Activated CD8-positive, alpha-beta memory T cell treated with anti-CD3 and anti-CD28 coated beads for 36 hours (primary cell): ENCODE measurements around the gene HYLS1. TPM values are rescaled to one million over a fixed set of nuclear protein-coding genes. Genes with fewer than 3 reads are reported as not detected.

ENCODE experiments used
- CTCF ChIA-PET: fragments of 350-600 bp; sonication (Branson Sonifier 250); formaldehyde crosslinking; loops from one replicate; lab custom pipeline; 2021; ENCODE audit warnings: antibody characterized with exemption; lab: Charles Lee
- POLR2A ChIA-PET: fragments of 350-600 bp; sonication (Branson Sonifier 250); formaldehyde crosslinking; loops from one replicate; lab custom pipeline; 2021; ENCODE audit warnings: antibody characterized with exemption; lab: Charles Lee
- total RNA-seq, 2 experiments: library from RNA; stranded (reverse); gene quantifications; one replicate each; pipeline ENCODE4 v1.2.3, GENCODE V29; 2021

The HYLS1 gene
- total RNA-seq, 2 experiments from 2014 or later, result 5.2 to 5.7 TPM

DNA sequence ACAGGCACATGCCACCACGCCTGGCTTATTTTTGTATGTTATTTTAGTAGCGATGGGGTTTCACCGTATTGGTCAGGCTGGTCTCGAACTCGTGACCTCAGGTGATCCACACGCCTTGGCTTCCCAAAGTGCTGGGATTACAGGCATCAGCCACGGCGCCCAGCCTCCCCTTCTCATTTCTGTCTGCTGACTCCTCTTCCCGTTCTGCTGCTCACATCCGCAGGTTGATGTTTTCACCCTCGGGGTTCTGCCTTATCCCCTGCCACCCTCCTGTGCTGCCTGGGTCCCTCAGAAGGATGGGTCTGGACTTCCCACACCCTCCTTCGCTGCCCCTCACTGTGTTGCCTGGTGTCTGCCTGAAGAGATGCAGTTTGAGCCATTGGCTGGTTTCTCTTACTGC, 39.2 kb downstream of the HYLS1 start:
- CTCF ChIA-PET, result no interaction called here
- POLR2A ChIA-PET, result no interaction called here

DNA sequence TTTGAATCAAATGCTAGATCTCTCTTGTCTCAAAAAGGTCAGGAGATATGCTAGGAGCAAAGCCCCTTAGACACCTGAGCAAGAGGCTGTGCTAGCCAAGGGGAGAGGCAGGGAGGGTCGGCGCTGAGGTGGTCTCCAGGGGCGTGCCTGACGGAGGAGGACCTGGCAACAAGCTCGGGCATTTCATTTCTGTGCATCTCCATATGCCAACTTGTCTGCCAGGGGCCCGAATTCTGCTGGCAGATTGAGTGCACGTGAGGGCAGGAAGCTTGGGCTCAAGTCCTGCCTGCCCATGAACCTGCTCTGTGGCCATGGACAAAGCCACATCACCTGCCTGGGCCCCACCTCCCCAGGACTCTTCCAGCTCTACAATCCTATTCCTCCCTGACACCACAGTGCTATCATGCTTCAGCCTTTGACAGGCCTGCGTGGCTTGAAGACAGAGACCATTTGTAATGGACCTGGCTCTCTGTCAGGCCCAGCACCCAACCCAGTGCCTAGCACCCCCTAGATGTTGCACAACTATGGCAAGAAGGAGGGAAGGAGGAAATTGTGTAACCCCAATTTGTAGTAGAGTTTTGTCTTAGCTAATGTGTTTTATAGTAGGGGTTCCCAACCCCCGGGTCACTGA, 42.1 kb downstream of the HYLS1 start:
- ChIA-PET CTCF (no interaction called here), POLR2A (no interaction called here)

DNA sequence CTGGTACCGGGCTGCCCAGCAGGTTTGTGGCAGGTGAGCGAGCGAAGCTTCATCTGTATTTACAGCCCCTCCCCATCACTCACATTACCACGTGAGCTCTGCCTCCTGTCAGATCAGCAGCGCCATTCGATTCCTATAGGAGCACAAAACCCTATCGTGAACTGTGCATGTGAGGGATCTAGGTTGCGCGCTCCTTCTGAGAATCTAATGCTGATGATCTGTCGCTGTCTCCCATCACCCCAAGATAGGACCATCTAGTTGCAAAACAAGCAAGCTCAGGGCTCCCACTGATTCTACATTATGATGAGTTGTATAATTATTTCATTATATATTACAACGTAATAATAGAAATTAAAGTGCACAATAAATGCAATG, 42.6 kb downstream of the HYLS1 start:
- ChIA-PET POLR2A (no interaction called here), CTCF (no interaction called here)

DNA sequence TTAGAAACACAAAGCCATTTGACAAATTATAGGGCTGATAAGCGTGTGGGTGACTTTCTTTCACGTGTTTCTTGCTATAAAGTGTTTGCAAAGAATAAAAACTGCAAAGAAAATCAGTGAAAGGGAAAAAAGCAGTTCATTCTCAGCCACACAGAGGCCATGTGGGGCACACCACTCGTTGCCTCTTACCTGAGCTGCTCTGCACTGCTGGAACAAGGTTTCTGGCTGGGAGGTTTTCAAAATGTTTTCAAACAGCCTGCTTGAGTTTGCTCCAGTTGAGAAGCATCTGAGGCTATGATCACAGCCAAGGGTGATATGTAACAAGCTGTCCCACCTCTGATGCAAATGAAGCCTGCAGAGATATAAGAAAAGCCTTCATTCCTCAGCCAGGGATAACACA, 43.6 kb downstream of the HYLS1 start:
- POLR2A ChIA-PET, result no interaction called here

DNA sequence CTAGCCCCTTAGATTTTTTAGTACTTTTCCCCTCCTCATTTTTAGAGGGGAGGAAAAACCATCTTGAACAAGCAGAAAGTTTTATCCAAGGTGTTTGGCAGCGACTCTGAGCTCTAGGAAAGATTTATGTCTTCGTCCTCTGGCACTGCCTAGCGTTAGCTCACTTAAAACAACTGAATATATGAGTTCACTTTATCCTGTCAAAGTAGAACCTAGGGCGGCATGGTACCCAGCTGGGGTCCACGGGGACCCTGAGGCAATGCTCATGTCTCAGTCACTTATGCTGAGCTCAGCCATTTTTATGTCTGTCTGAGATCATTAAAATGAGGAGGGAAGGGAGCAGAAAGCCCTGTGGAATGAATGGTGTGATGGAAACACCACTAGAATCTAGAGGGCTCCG, 44.2 kb downstream of the HYLS1 start:
- CTCF ChIA-PET, result no interaction called here
- POLR2A ChIA-PET, result no interaction called here

More for the DNA sequence above, 43.6 kb downstream of the HYLS1 start:
- CTCF ChIA-PET, result no interaction called here

DNA sequence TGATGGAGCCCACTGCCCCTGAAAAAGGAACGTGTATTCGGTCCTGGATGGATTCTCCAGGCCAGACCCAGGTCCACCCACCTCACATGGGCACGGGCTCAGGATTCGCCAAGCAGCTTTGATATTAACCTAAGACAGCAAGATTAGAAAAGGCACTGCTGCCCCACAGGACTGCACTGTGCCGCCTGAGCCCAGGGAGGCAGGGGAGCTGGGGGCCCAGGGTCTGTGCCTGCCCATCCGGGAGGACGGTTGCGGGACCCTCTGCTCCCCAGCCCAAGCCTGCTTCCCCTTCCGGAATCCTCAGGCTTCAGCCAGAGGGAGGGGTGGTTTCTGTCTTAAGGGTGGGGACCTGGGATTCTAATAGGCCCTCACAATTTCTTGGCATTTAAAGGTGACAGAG, 44.8 kb downstream of the HYLS1 start:
- ChIA-PET POLR2A (no interaction called here), CTCF (no interaction called here)

DNA sequence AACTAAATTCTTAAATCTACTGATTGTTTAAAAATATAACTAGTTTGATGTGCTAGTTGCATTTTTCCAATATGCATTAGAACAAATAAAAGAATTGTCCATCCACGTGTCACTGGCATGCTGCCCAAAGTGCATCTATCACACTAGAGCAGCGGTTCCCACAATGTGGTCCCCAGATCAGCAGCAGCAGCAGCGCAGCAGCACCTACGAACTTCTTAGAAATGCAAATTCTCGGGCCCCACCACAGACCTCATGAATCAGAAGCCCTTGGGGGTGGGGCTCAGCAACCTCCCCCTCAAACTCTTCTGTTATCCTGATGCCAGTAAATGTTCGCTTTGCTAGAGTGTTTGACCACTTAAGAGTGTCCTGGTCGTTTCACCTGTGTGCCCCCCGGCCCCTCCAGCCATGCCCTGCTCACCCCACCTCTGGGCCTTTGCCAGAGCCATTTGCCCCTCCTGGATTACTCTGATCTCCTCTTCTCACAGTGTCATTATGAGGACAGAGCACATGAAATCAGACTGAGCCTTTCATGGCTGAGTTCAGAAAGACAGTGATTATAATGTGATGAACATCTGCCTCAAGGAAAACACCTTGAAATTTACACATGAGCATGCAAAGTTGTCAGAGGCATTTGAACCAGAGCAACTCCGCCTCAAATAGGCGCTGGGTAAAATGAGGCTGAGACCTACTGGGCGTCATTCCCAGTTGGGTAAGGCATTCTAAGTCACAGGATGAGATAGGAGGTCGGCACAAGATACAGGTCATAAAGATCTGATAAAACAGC, 45.8 kb downstream of the HYLS1 start:
- POLR2A ChIA-PET, result no interaction called here
- CTCF ChIA-PET, result no interaction called here

DNA sequence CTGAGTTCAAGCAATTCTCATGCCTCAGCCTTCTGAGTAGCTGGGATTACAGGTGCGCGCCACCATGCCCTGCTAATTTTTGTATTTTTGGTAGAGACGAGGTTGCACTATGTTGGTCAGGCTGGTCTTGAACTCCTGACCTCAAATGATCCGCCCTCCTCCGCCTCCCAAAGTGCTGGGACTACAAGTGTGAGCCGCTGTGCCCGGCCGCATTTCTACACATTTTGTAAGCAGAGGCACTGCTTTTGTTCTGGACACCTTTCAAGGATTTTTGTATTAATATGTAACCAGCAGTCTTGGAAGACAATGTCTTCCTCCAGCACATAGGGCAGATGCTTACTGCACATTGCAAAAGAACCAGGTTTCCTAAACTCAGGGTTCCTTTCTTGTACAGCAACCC, 47.0 kb downstream of the HYLS1 start:
- POLR2A ChIA-PET, result no interaction called here
- CTCF ChIA-PET, result no interaction called here

DNA sequence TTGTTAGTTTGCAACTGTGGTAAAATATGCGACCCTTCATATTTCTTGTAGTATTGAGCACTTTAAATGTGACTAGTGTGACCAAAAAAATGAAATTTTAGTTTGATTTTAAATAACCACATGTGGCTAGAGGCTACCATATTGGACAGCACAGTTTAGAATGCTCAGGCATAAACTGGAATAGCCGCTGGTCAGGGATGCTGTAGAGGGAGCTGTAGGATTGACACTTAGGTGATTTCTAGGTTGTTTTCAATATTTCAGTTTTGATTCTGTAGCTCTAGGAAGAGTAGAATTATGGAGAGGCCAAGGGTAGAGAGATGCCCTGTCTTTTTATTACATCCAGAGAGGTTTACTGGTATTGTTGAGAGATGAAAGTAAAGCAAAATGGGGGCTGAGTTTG, 47.6 kb downstream of the HYLS1 start:
- ChIA-PET POLR2A (no interaction called here), CTCF (no interaction called here)

DNA sequence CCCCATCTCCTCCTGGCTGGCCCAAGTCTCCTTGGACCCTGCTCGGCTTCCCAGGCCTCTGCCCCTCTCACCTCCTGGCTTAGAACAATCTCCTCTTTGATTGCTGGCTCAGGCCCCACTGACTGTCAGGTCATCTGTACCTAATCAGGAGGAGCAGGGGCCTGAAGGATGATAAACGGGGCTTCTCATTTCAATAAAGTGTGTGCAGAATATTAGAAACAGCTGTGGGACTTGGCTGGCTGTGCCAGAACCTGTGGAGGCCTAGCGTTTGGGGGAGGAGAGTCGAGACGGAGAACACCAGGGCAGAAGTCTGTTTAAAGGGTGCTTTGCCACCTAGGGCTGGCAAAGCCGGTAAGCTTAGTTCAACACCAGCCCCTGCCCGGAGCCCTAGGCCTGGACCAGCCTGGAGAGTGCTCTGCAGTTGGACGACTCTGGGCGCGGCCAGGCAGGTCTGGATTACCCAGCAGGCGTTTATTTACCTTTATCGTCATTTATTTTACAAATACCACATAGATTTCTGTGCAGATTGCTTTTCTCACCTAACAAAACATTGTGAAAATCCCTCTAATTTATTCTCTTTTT, 48.2 kb downstream of the HYLS1 start:
- CTCF ChIA-PET, result no interaction called here
- POLR2A ChIA-PET, result no interaction called here

DNA sequence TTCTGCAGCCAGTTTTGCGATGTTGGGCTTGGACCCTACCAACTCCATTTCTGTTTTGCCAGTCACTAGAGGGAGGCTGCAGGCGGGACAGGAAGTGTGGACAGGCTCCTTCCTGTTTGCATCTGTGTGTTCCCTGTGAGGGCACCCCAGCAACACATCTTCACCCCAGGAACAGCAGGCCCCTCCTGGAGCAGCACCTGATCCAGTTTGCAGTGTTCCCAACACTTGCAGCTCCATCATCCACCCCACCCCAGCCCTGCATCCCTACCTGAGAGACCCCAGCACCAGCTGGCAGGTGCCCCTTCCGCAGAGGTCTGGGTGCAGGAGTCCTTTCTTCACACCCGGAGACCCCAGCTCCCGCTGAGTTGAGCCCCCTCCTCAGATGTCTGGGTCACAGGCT, 51.0 kb downstream of the HYLS1 start:
- ChIA-PET POLR2A (no interaction called here), CTCF (interaction anchor here (1.4 kb wide), 1 partner anchor 255 kb away, joined by 4 read pairs; no protein-coding TSS in a partner anchor)

DNA sequence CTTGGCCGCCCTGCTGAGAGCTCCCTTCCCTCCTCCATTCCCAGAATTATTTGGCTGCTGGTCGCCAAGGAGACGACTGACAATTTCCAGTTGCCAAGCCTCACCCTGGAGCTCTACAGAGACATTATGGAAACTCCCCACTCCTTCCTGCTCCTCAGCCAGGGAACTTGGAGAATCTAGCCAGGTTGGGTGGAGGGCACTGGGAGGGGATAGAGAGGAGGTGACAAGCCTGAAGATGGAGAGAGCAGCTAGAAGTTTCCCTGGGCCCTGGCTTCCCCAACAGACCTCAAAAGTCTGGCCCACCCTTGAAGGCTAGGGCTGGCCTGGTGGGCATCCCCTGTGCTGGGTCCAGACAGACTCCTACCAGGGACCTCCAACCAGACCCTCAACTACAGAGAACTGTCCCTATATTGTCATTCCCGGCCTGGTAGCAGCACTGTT, 51.6 kb downstream of the HYLS1 start:
- CTCF ChIA-PET, result interaction anchor here (1.4 kb wide), 1 partner anchor 255 kb away, joined by 4 read pairs; no protein-coding TSS in a partner anchor
- POLR2A ChIA-PET, result no interaction called here

DNA sequence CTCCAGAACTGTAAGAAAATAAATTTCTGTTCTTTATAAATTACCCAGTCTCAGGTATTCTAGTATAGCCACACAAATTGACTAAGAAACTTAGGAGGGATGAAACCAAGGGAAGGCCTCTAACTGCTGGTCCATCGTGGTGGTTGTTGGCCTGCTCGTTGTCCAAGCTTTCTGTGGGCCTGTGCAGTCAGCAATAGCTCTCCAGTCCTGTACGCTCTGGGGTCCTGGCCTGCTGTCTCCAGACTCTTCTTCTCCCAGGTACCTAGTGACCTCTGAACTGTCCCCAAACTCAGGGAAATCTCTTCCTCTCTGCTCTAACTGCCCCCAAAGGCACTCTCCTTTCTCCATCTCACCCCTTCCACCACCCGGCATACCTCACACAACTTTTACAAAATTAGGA, 52.7 kb downstream of the HYLS1 start:
- POLR2A ChIA-PET, result no interaction called here
- CTCF ChIA-PET, result no interaction called here

DNA sequence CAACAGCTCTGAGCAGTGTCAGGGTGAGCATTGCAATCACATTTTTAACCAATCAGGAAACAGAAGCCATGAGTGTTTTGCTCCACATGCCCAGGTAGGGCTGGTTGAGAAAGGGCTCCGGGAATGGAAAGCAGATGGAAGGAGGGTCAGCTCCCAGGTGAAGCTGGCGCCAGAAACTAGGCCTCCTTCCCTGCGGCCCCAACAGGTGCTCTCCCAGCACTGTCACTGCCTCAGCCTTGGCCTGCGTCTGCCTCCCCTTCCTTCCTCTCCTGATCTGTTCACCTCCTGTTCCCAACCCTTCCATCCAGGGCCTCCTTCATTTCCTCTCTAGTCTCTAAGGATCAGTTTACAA, 53.8 kb downstream of the HYLS1 start:
- ChIA-PET POLR2A (no interaction called here), CTCF (interaction anchor here (1.5 kb wide), 1 partner anchor 252 kb away, joined by 5 read pairs; no protein-coding TSS in a partner anchor)

DNA sequence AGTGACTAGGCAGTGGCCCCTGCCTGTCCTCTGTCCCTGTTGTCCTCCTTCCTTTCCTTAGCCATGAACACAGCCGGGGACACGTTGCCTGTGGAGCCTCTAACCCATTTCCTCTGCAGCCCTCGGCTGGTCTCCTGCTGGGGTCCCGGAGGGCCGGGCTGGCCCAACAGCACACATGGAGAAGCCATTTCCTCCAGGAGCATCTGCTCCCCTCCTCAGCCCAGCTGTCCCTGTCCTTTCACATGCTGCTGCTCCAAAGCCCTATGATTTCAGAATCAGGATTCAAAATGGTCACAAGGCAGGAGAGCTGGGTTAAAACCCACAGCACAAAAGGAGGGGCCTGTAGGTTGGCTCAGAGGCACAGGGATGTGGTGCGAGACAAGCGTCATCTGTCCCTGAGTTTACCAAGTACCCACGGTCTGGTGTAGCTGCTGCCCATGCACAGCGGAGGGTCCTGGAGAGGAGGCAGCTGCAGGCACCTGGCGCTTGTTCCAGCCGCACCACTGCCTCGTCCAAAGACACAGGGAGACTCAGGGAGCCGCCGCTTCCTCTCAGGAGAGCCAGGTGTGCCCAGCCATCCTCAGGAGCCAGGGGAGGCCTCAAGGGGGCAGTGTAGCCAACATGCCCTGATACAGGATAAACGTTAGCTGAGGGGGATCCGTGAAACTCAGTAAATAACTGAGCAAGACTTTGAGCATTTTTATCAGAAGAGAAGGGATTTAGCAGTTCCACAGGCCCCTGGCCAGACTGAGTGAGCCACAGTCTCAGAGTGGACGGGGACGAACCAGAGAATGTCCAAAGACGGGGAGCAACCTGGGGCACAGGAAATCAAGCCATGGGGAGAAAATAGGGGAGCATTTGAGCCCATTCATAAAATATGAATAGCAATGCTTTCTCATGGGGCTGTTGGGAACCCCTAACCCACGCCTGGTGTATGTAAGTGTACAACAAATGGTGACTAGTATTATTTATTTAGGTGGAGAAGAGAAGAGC, 54.4 kb downstream of the HYLS1 start:
- ChIA-PET POLR2A (no interaction called here), CTCF (interaction anchor here (0.8 to 1.5 kb wide), 3 partner anchors 133 to 252 kb away, joined by 3 to 5 read pairs (median 4); no protein-coding TSS in a partner anchor)

DNA sequence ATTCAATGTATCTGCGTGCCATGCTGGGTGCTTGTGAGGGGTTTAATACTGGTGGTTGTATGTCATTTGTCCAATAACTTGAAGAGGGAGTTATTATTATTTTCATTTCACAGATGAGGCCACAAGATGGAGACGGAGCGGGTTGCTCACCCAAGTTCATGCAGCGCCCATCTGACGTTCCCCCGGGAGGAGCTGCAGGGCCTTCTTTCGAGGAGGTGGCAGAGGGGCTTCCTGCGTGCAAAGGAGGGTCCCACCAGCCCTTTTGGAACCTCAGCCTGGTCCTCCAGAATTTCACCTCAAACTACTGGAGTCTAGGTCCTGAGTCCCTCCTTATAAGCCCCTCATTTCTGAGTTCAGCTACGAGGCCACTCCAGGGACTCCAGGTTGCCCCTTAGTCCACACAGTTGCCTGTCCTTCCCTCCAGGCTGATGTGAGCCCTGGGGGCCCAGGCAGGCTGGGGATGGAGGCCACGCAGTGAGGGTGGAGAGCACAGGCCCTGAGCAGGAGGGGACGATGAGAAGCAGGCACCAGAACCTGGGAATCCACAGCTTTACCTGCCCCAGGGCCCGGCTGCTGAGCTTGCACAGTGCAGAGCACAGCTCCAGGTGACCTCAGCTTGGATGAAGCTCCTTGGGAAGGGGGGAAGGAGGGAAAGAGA, 55.4 kb downstream of the HYLS1 start:
- CTCF ChIA-PET, result interaction anchor here (0.7 to 1.1 kb wide), 3 partner anchors 132 to 247 kb away, joined by 3 to 4 read pairs (median 3); no protein-coding TSS in a partner anchor
- POLR2A ChIA-PET, result no interaction called here

DNA sequence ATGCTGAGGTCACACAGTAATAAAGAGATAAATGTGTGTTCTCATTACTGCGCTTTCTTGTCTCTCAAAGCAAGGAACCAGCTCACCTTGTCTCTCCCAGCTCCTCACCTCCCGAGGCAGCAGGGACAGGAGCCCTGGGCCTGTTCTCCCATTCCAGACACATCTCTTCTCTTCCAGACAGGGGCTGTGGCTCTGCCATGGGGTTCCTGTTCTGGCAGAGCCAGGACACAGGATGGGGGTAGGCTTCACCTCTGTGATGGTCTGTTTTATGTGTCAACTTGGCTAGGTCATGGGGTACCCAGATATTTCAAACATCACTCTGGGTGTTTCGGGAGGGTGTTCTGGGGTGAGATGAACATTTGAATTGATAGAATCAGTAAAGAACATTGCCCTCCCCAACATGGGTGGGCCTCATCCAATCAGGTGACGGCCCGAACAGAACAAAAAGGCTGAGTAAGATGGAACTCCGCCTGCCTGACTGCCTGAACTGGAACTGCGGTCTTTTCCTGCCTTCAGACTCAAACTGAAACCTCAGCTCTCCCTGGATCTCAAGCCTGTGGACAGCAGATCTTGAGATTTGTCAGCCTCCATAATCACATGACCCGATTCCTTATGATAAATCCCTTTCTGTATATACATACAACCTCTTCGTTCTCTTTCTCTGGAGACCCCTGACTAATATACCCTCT, 56.3 kb downstream of the HYLS1 start:
- CTCF ChIA-PET, result interaction anchor here (0.7 to 1.0 kb wide), 3 partner anchors 15 to 250 kb away, joined by 3 read pairs; no protein-coding TSS in a partner anchor
- POLR2A ChIA-PET, result no interaction called here

DNA sequence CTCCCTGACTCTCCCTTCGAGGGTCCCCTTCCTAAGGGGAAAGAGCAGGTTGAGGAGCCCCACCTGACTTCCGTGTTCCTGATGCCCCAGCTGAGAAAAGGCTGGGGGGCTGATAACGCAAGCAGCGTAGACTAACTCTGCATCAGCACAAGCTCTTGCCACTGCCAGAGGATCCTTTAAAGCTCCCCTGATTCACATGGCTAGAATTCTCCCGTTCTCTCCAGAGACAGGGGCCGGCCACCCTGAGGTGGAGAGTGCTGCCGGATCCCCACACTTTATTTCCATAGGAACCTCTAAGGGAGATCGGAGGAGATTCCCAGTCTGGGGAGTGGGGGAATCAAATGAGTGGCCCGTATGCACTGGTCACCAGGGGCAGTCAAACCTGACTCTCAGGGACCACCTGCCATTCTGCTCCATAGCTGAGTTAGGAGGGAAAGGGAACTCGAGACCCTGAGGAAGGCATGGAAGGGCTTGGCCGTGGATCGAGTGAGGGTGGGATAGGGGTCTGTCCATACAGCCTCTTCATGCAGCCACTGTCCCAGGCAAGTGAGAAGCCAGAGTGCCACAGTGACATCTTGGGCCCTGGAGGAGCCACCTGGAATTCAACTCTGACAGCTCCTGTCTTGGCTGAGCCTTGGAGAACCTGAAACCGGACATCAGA, 57.0 kb downstream of the HYLS1 start:
- ChIA-PET POLR2A (no interaction called here), CTCF (interaction anchor here (1.0 kb wide), 2 partner anchors 15 to 250 kb away, joined by 3 read pairs; no protein-coding TSS in a partner anchor)
